ENCODE data around the gene UNC50. TPM values are rescaled to one million over a fixed set of nuclear protein-coding genes. Genes with fewer than 3 reads are reported as not detected.

The UNC50 gene
- total and polyA plus RNA-seq, 12 donors: 43.5 to 75.1 (median 55.1) TPM

DNA sequence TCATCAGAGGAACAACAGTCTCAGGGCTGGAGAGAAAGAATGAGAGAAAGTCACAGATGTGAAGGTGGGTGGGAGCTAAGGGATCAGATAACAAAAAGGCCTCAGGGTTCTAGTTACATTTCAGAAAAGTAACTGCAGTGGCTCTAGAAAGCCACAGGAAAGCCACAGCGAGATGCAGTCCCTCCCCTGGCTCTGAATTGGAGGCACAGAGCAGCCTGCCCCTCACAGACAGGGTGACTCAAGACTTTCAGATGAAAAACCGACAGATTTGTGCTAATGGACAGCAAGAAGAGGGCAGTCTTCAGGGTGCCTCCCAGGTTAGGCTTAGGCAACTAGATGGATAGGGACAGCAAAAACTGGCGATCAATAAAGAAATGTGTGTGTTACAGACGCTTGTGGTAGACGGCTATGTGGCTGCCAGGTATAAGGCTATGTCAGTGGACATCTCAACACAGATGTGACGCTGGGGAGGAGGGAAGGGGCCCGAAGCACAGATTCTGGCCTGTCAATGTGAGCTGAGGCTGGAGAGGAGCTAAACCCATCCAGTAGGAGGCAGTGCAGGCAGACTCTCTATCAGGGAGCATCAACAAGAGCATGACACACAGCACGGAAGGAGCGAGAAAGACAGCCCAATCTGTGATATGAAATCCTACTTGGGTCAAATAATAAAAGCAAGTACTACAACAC, 26.2 kb downstream of the UNC50 start:
- TF ChIP-seq, protein P1, sequence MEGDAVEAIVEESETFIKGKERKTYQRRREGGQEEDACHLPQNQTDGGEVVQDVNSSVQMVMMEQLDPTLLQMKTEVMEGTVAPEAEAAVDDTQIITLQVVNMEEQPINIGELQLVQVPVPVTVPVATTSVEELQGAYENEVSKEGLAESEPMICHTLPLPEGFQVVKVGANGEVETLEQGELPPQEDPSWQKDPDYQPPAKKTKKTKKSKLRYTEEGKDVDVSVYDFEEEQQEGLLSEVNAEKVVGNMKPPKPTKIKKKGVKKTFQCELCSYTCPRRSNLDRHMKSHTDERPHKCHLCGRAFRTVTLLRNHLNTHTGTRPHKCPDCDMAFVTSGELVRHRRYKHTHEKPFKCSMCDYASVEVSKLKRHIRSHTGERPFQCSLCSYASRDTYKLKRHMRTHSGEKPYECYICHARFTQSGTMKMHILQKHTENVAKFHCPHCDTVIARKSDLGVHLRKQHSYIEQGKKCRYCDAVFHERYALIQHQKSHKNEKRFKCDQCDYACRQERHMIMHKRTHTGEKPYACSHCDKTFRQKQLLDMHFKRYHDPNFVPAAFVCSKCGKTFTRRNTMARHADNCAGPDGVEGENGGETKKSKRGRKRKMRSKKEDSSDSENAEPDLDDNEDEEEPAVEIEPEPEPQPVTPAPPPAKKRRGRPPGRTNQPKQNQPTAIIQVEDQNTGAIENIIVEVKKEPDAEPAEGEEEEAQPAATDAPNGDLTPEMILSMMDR (IDR thresholded peaks at IDR 0.05): no peak
- no peak for TF ChIP-seq POLR2A (IDR thresholded peaks at IDR 0.05)
- no peaks in the 10 kb centered on the region for H3K9me3 ChIP-seq (replicated peaks in 1 of 3)
- WGBS, 4 donors: 77 to 85% (median 81%) methylated on average over 9 of the region's 9 CpGs
- no peaks in the 10 kb centered on the region for H3K36me3 ChIP-seq (replicated peaks in 1 of 2)
- no peak overlapping the region for H3K4me3 ChIP-seq
- H3K27ac ChIP-seq: no peak overlapping the region
- no peak for DNase-seq
- no peaks in the 10 kb centered on the region for H3K27me3 ChIP-seq
- no peaks in the 10 kb centered on the region for H3K4me1 ChIP-seq (replicated peaks in 1 of 2)
- intact Hi-C loops (cut with DNase I): no loop called here

DNA sequence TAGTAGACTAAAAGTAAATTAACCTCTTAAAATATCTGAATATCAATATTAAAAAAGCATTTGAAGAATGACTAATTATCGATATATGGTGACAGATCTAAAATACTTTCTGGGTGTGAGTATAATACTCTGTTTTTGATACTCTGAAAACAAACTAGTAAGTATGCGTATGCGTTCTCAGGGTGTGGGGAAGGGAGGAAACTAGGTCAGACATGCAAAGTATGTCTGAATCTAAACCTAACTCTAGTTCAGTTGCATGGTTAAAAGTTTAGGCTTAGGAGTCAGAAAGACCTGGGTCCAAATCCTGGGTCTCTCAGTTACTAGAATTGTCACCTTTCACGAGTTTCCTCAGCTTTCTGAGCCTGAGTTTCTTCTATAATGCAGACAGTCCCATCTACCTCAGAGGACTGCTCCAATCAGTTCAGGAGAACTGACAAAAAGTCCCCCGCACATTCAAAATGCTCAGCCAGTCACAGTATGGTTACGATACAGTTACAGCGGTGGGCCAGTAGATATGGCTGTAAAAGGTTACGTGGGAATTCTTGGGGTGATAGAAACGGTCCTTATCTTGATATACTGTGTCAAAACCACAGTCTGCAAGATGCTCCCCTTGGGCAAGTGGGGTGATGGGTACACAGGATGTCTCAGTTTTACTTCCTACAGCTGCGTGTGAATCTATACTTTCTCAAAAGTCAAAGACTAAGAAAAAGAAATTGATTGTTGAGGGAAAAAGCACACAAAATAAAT, 29.2 kb downstream of the UNC50 start:
- no peaks in the 10 kb centered on the region for H3K36me3 ChIP-seq (replicated peaks in 1 of 2)
- no peak for TF ChIP-seq POLR2A (IDR thresholded peaks at IDR 0.05)
- TF ChIP-seq, protein P1 (IDR thresholded peaks at IDR 0.05): no peak
- DNase-seq: no peak
- H3K27me3 ChIP-seq: no peaks in the 10 kb centered on the region
- H3K4me3 ChIP-seq: no peak overlapping the region
- intact Hi-C loops (cut with DNase I): no loop called here
- no peaks in the 10 kb centered on the region for H3K4me1 ChIP-seq (replicated peaks in 1 of 2)
- no peak overlapping the region for H3K27ac ChIP-seq
- WGBS, 4 donors: 80 to 93% (median 85%) methylated on average over 10 of the region's 10 CpGs
- H3K9me3 ChIP-seq (replicated peaks in 1 of 3): no peaks in the 10 kb centered on the region

DNA sequence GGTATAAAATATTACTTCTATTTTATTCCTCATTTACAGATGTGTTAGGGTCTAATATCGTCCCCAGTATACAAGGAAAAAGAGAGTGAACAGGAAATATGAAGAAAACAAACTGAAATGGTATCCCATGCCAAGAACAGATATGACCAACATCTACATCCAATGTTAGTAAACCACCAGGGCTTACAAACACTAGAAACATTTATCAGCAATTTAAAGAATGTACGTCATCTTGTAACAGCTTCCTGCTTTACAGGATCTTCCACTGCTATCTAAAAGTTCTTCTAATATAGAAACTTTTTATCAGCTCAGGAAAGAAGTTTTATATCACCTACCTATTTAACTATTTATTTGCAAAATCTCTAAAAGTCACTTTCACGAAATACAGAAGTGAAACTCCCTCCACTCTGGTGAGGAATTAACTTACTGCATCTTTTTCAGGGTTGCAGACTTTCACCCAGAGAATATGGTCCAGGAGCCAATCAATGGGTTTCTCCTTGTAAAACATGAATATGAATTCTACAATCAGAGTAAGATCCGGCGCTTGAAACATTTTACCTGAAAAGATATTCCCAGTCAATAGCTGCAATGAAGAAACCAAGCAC, 35.2 kb downstream of the UNC50 start:
- Histone ChIP-seq H3K4me1 (replicated peaks in 1 of 2) (no peaks in the 10 kb centered on the region), H3K27ac (no peak overlapping the region), H3K27me3 (no peaks in the 10 kb centered on the region), H3K9me3 (replicated peaks in 1 of 3) (no peaks in the 10 kb centered on the region), H3K4me3 (no peak overlapping the region), H3K36me3 (replicated peaks in 1 of 2) (no peaks in the 10 kb centered on the region)
- DNase-seq: no peak
- TF ChIP-seq, protein P1 (IDR thresholded peaks at IDR 0.05): no peak
- TF ChIP-seq POLR2A (IDR thresholded peaks at IDR 0.05): no peak
- 87 to 91% (median 89%) methylated on average over 5 of the region's 5 CpGs for WGBS, 4 donors
- intact Hi-C loops (cut with DNase I): no loop called here

DNA sequence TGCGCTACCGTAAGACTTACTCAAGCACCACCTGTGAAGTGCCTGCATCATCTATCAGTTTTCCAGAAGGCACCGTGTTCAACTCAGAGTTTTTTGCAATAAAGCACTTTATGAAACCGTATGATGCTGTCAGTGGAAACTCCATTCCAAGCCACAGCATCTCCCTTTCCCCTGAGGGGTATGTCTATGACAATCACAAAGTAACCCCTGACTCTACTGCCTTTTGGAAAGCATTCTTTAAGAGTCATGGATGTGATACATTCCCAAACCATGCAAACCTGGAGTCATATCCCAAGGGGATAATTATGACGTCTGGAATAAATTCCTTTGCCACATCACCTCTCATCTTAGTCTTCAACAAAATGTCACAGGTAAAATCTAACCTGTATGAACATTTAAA, 39.2 kb downstream of the UNC50 start:
- H3K36me3 ChIP-seq (replicated peaks in 1 of 2): no peaks in the 10 kb centered on the region
- TF ChIP-seq POLR2A (IDR thresholded peaks at IDR 0.05): no peak
- TF ChIP-seq, protein P1 (IDR thresholded peaks at IDR 0.05): no peak
- H3K27ac ChIP-seq: no peak overlapping the region
- H3K9me3 ChIP-seq (replicated peaks in 1 of 3): no peaks in the 10 kb centered on the region
- H3K4me1 ChIP-seq (replicated peaks in 1 of 2): no peaks in the 10 kb centered on the region
- no peak overlapping the region for H3K4me3 ChIP-seq
- no peaks in the 10 kb centered on the region for H3K27me3 ChIP-seq
- 68 to 90% (median 80%) methylated on average over 4 to 5 of the region's 5 CpGs for WGBS, 4 donors
- DNase-seq: no peak
- intact Hi-C loops (cut with DNase I): loop anchor here (2.0 to 5.0 kb wide), 2 partner anchors 190 to 191 kb away; no protein-coding TSS in a partner anchor
